ENCODE data around the gene FRAS1.
"Not testable (repeated sequence)": the region's sequence is repeated elsewhere in the genome, so short reads cannot be mapped to it uniquely, and the experiment has no call there.

The FRAS1 gene

GRCh38 chr4:78468272-78468671, 411.1 kb downstream of the FRAS1 start:
- no peak overlapping the region for H3K4me3 Mint-ChIP-seq
- no peak overlapping the region for H3K27ac Mint-ChIP-seq
- no peaks in the 10 kb centered on the region for H3K4me1 Mint-ChIP-seq (ENCODE audit: low read depth)
- DNase-seq (ENCODE audit: low spot score), result no peak
- no peaks in the 10 kb centered on the region for H3K9me3 Mint-ChIP-seq
- H3K36me3 Mint-ChIP-seq (ENCODE audit: low read depth), result no peaks in the 10 kb centered on the region
- H3K27me3 Mint-ChIP-seq (ENCODE audit: low read depth), result no peaks in the 10 kb centered on the region

- Mint-ChIP-seq H3K4me1 (ENCODE audit: low read depth) (no peaks in the 10 kb centered on the region), H3K36me3 (ENCODE audit: low read depth) (no peaks in the 10 kb centered on the region), H3K27ac (no peak overlapping the region), H3K9me3 (no peaks in the 10 kb centered on the region), H3K27me3 (ENCODE audit: low read depth) (no peaks in the 10 kb centered on the region), H3K4me3 (no peak overlapping the region)
- DNase-seq (ENCODE audit: low spot score), result no peak
Observed at GRCh38 chr4:78476108-78476704, 419.1 kb downstream of the FRAS1 start.

DNA sequence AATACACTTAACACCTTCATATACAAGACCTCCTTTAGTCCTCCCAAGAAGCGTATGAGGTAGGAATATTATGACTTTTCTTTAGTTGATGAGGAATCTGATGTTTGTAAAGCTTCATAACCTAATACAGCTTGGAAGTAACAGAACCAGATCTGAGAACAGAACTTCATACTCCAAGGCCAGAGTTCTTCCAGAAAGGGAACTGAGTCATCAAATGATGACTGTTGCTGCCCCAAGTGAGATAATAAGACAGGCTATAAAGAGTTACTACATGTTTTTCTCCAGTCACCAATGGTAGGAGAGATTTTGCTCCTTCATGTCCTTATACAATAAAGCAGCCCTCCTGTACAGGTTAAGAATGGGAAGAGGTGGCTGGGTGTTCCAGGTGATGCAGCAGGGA, 420.2 kb downstream of the FRAS1 start:
- no peak overlapping the region for H3K4me3 Mint-ChIP-seq
- H3K36me3 Mint-ChIP-seq (ENCODE audit: low read depth), result no peaks in the 10 kb centered on the region
- DNase-seq (ENCODE audit: low spot score), result no peak
- H3K27ac Mint-ChIP-seq, result no peak overlapping the region
- no peaks in the 10 kb centered on the region for H3K27me3 Mint-ChIP-seq (ENCODE audit: low read depth)
- no peaks in the 10 kb centered on the region for H3K4me1 Mint-ChIP-seq (ENCODE audit: low read depth)
- no peaks in the 10 kb centered on the region for H3K9me3 Mint-ChIP-seq

- H3K27me3 Mint-ChIP-seq (ENCODE audit: low read depth), result no peaks in the 10 kb centered on the region
- no peak overlapping the region for H3K4me3 Mint-ChIP-seq
- no peaks in the 10 kb centered on the region for H3K4me1 Mint-ChIP-seq (ENCODE audit: low read depth)
- no peak for DNase-seq (ENCODE audit: low spot score)
- H3K36me3 Mint-ChIP-seq (ENCODE audit: low read depth), result no peaks in the 10 kb centered on the region
- no peaks in the 10 kb centered on the region for H3K9me3 Mint-ChIP-seq
- H3K27ac Mint-ChIP-seq, result no peak overlapping the region
Observed at GRCh38 chr4:78478523-78478922, 421.4 kb downstream of the FRAS1 start.

DNA sequence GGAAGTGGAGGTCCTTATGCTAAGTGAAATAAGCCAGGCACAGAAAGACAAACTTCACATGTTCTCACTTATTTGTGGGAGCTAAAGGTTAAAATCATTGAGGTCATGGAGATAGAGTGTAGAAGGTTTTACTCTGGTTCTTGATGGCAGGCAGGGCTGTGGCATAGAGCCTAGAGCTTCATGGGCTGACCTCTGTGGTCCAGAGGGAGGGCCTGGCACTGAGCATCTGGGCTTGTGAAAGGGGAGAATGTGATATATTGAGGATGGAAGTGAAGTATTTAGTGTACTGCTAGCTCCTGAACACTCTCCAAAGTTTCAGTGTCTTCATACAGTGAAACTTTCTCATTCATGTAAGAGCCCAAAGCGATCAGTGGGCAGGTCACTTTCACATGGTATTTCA, 423.2 kb downstream of the FRAS1 start:
- Mint-ChIP-seq H3K4me1 (ENCODE audit: low read depth) (no peaks in the 10 kb centered on the region), H3K27ac (no peak overlapping the region), H3K27me3 (ENCODE audit: low read depth) (no peaks in the 10 kb centered on the region), H3K4me3 (no peak overlapping the region), H3K9me3 (no peaks in the 10 kb centered on the region), H3K36me3 (ENCODE audit: low read depth) (no peaks in the 10 kb centered on the region)
- DNase-seq (ENCODE audit: low spot score), result no peak

GRCh38 chr4:78481180-78481579, 424.1 kb downstream of the FRAS1 start:
- Mint-ChIP-seq H3K4me1 (ENCODE audit: low read depth) (no peaks in the 10 kb centered on the region), H3K27ac (no peak overlapping the region), H3K27me3 (ENCODE audit: low read depth) (no peaks in the 10 kb centered on the region), H3K9me3 (no peaks in the 10 kb centered on the region), H3K4me3 (no peak overlapping the region), H3K36me3 (ENCODE audit: low read depth) (no peaks in the 10 kb centered on the region)
- no peak for DNase-seq (ENCODE audit: low spot score)

GRCh38 chr4:78482281-78482680, 425.2 kb downstream of the FRAS1 start:
- H3K27ac Mint-ChIP-seq, result no peak overlapping the region
- H3K4me3 Mint-ChIP-seq, result no peak overlapping the region
- no peaks in the 10 kb centered on the region for H3K9me3 Mint-ChIP-seq
- no peaks in the 10 kb centered on the region for H3K4me1 Mint-ChIP-seq (ENCODE audit: low read depth)
- no peaks in the 10 kb centered on the region for H3K27me3 Mint-ChIP-seq (ENCODE audit: low read depth)
- H3K36me3 Mint-ChIP-seq (ENCODE audit: low read depth), result no peaks in the 10 kb centered on the region
- no peak for DNase-seq (ENCODE audit: low spot score)

GRCh38 chr4:78483811-78484210, 426.7 kb downstream of the FRAS1 start:
- Mint-ChIP-seq H3K4me3 (no peak overlapping the region), H3K4me1 (ENCODE audit: low read depth) (no peaks in the 10 kb centered on the region), H3K27me3 (ENCODE audit: low read depth) (no peaks in the 10 kb centered on the region), H3K27ac (no peak overlapping the region), H3K36me3 (ENCODE audit: low read depth) (no peaks in the 10 kb centered on the region), H3K9me3 (no peaks in the 10 kb centered on the region)
- DNase-seq (ENCODE audit: low spot score), result no peak

DNA sequence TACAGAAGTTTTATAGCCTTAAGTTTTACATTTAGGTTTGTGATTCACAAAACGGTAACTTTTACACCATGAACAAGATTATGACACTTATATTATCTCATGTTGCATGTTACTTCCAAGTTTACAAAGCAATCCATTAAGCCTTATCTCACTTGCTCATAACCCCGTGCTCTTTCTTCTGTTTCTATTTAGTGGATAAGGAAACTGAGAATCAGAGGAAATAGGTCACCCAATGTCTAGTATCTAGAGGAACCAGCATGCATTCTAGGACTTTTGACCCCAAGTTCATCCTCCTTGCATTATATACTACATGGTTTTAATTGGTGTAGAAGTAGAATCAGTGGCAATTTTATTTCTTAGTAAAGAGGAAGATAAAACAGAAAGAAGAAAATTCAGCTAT, 427.5 kb downstream of the FRAS1 start:
- H3K4me1 Mint-ChIP-seq (ENCODE audit: low read depth), result no peaks in the 10 kb centered on the region
- no peaks in the 10 kb centered on the region for H3K9me3 Mint-ChIP-seq

GRCh38 chr4:78493731-78494130, 436.6 kb downstream of the FRAS1 start:
- Mint-ChIP-seq H3K36me3 (ENCODE audit: low read depth) (no peaks in the 10 kb centered on the region), H3K4me3 (no peak overlapping the region)

More for the DNA sequence above, 427.5 kb downstream of the FRAS1 start:
- no peaks in the 10 kb centered on the region for H3K27me3 Mint-ChIP-seq (ENCODE audit: low read depth)
- H3K36me3 Mint-ChIP-seq (ENCODE audit: low read depth), result no peaks in the 10 kb centered on the region
- DNase-seq (ENCODE audit: low spot score), result no peak
- no peak overlapping the region for H3K4me3 Mint-ChIP-seq
- no peak overlapping the region for H3K27ac Mint-ChIP-seq

DNA sequence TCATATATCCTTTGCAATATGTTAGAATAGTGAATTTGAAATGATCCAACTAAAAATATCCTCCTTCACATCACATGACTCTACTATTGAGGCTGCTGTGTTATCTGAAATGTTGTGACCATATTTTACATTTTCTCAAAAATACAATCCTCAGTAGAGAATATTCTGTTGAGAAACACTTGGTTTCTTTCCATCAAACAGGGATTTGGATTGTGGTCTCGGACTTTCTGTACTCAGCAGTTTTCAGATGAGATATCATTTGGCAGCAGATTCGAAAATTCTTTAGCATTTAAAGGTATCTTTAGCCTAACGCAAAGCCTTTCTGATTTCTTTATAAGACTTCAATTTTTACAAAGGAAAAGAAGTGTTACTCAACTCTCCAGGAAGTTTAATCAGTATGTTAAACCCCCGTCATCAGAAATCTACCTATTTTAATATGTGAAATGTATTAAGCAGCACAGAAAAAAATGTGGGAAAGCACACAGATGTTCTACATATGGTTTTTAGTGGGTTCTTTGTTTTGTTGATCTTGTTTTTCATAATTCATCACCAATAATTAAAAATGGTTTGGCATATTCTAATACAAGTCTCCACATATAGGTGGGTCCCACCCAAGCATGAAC, 439.0 kb downstream of the FRAS1 start:
- H3K27me3 Mint-ChIP-seq (ENCODE audit: low read depth), result peaks cover 11% of the 10 kb centered on the region
- no peak overlapping the region for H3K27ac Mint-ChIP-seq
- H3K4me3 Mint-ChIP-seq, result no peak overlapping the region
- H3K4me1 Mint-ChIP-seq (ENCODE audit: low read depth), result no peaks in the 10 kb centered on the region
- H3K9me3 Mint-ChIP-seq, result no peaks in the 10 kb centered on the region
- DNase-seq (ENCODE audit: low spot score), result no peak
- H3K36me3 Mint-ChIP-seq (ENCODE audit: low read depth), result no peaks in the 10 kb centered on the region

More at GRCh38 chr4:78493731-78494130, 436.6 kb downstream of the FRAS1 start:
- H3K27ac Mint-ChIP-seq, result no peak overlapping the region
- H3K9me3 Mint-ChIP-seq, result no peaks in the 10 kb centered on the region
- H3K4me1 Mint-ChIP-seq (ENCODE audit: low read depth), result no peaks in the 10 kb centered on the region
- H3K27me3 Mint-ChIP-seq (ENCODE audit: low read depth), result peaks cover 17% of the 10 kb centered on the region
- DNase-seq (ENCODE audit: low spot score), result no peak

DNA sequence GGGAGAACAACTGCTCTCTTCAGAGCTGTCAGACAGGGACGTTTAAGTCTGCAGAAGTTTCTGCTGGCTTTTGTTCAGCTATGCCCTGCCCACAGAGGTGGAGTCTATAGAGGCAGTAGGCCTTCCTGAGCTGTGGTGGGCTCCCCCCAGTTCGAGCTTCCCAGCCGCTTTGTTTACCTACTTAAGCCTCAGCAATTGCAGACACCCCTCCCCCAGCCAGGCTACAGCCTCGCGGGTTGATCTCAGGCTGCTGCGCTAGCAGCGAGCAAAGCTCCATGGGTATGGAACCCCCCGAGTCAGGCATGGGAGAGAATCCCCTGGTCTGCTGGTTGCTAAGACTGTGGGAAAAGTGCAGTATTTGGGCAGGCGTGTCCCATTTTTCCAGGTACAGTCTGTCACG, 449.1 kb downstream of the FRAS1 start:
- not testable (repeated sequence) for H3K27me3 Mint-ChIP-seq (ENCODE audit: low read depth); DNase-seq (ENCODE audit: low spot score); H3K27ac Mint-ChIP-seq; H3K36me3 Mint-ChIP-seq (ENCODE audit: low read depth); H3K9me3 Mint-ChIP-seq; H3K4me3 Mint-ChIP-seq; H3K4me1 Mint-ChIP-seq (ENCODE audit: low read depth)

GRCh38 chr4:78509043-78509442, 451.9 kb downstream of the FRAS1 start:
- H3K4me3 Mint-ChIP-seq, result no peak overlapping the region
- H3K9me3 Mint-ChIP-seq, result no peaks in the 10 kb centered on the region
- no peaks in the 10 kb centered on the region for H3K36me3 Mint-ChIP-seq (ENCODE audit: low read depth)

DNA sequence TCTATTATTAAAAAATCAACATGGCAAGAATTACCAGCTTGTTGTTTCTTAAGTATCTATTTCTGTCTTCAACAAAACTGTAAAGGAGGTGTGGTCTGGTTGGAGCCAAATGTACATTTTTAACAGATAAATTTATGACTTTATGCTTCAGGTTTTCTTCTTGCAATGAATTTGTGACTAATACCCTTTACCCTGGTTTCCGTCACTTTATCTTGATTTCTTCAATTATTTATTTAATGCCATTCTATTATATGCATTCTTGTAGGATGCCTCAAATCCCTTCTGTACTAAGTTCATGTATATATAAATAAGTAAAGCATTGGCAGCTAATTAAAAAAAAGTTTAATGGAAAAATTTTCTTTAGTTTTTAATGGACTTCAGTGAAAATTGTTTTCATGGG, 453.0 kb downstream of the FRAS1 start:
- H3K27me3 Mint-ChIP-seq (ENCODE audit: low read depth), result no peaks in the 10 kb centered on the region
- no peak overlapping the region for H3K27ac Mint-ChIP-seq
- no peaks in the 10 kb centered on the region for H3K9me3 Mint-ChIP-seq
- no peaks in the 10 kb centered on the region for H3K36me3 Mint-ChIP-seq (ENCODE audit: low read depth)
- DNase-seq (ENCODE audit: low spot score), result no peak
- no peak overlapping the region for H3K4me3 Mint-ChIP-seq
- H3K4me1 Mint-ChIP-seq (ENCODE audit: low read depth), result no peaks in the 10 kb centered on the region

More at GRCh38 chr4:78509043-78509442, 451.9 kb downstream of the FRAS1 start:
- H3K4me1 Mint-ChIP-seq (ENCODE audit: low read depth), result no peaks in the 10 kb centered on the region
- H3K27me3 Mint-ChIP-seq (ENCODE audit: low read depth), result no peaks in the 10 kb centered on the region
- DNase-seq (ENCODE audit: low spot score), result no peak
- H3K27ac Mint-ChIP-seq, result no peak overlapping the region

GRCh38 chr4:78510681-78511080, 453.6 kb downstream of the FRAS1 start:
- DNase-seq (ENCODE audit: low spot score), result no peak
- Mint-ChIP-seq H3K4me1 (ENCODE audit: low read depth) (no peaks in the 10 kb centered on the region), H3K27ac (no peak overlapping the region), H3K4me3 (no peak overlapping the region), H3K36me3 (ENCODE audit: low read depth) (no peaks in the 10 kb centered on the region), H3K27me3 (ENCODE audit: low read depth) (no peaks in the 10 kb centered on the region), H3K9me3 (no peaks in the 10 kb centered on the region)
